Liver (tissue), 3 donors: Measurements from ENCODE around the gene PPP2R5C.

Experiments used
- EGR1 ChIP-seq, 2 donors: IDR thresholded peaks; 2 replicates each; pipeline ENCODE4 v1.6.1; 2016 to 2018; ENCODE audit warnings: antibody characterized with exemption in 2 of 2, low read depth in 2 of 2
- GABPA ChIP-seq, 2 donors: IDR thresholded peaks in 1 of 2; conservative IDR thresholded peaks in 1 of 2; 2 replicates each; pipeline ENCODE4 v1.6.1; 2016; ENCODE audit warnings: antibody characterized with exemption in 2 of 2, mild to moderate bottlenecking in 1 of 2, moderate library complexity in 1 of 2
- RAD21 ChIP-seq, 2 donors: IDR thresholded peaks; 2 replicates each; pipeline ENCODE4 v1.6.1; 2016; ENCODE audit warnings: antibody characterized with exemption in 2 of 2, mild to moderate bottlenecking in 2 of 2
- TAF1 ChIP-seq: conservative IDR thresholded peaks from 2 replicates; pipeline ENCODE4 v1.6.1; 2016; ENCODE audit warnings: antibody characterized with exemption, mild to moderate bottlenecking
- YY1 ChIP-seq: IDR thresholded peaks from 2 replicates; pipeline ENCODE4 v1.6.1; 2016; ENCODE audit warnings: antibody characterized with exemption, mild to moderate bottlenecking
- TF ChIP-seq, protein P1 (sequence below): IDR thresholded peaks from 2 replicates; pipeline ENCODE4 v1.6.1; 2016; ENCODE audit warnings: antibody characterized with exemption, mild to moderate bottlenecking
- TF ChIP-seq, protein P2 (sequence below): fragments of 150-350 bp; IDR thresholded peaks from 2 replicates; pipeline ENCODE4 v1.5.1; 2017; ENCODE audit warnings: improper control_type of control experiment, low read depth, low read length; ENCODE audit not compliant: missing input control
- TF ChIP-seq, protein P3 (sequence below): IDR thresholded peaks from 2 replicates; pipeline ENCODE4 v1.6.1; 2016; ENCODE audit warnings: antibody characterized with exemption
- TF ChIP-seq, protein P4 (sequence below): IDR thresholded peaks from 2 replicates; pipeline ENCODE4 v1.6.1; 2016; ENCODE audit warnings: antibody characterized with exemption
- donor health status: healthy.
- donor health status: healthy.

DNA sequence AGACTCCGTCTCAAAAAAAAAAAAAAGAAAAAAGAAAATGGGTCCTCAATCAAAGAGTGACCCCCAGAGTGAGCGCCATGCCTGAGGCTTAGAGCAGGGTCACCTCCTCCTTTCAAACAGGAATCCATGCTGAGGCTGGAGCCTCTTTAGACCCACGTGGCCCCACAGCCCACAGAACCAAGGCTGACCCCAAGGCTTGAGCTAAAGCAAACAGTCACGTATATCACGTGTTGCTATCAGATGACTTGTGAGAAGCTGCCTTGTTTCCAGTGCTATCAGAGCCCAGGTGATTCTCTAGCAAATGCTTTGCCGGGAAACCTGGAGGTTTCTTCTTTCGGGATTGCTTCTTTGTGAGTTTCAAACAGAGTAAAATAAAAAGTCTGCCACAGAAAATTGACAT lies 171.2 kb downstream of the PPP2R5C start:
- TF ChIP-seq, protein P1, sequence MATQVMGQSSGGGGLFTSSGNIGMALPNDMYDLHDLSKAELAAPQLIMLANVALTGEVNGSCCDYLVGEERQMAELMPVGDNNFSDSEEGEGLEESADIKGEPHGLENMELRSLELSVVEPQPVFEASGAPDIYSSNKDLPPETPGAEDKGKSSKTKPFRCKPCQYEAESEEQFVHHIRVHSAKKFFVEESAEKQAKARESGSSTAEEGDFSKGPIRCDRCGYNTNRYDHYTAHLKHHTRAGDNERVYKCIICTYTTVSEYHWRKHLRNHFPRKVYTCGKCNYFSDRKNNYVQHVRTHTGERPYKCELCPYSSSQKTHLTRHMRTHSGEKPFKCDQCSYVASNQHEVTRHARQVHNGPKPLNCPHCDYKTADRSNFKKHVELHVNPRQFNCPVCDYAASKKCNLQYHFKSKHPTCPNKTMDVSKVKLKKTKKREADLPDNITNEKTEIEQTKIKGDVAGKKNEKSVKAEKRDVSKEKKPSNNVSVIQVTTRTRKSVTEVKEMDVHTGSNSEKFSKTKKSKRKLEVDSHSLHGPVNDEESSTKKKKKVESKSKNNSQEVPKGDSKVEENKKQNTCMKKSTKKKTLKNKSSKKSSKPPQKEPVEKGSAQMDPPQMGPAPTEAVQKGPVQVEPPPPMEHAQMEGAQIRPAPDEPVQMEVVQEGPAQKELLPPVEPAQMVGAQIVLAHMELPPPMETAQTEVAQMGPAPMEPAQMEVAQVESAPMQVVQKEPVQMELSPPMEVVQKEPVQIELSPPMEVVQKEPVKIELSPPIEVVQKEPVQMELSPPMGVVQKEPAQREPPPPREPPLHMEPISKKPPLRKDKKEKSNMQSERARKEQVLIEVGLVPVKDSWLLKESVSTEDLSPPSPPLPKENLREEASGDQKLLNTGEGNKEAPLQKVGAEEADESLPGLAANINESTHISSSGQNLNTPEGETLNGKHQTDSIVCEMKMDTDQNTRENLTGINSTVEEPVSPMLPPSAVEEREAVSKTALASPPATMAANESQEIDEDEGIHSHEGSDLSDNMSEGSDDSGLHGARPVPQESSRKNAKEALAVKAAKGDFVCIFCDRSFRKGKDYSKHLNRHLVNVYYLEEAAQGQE = no peak
- TF ChIP-seq, protein P2, sequence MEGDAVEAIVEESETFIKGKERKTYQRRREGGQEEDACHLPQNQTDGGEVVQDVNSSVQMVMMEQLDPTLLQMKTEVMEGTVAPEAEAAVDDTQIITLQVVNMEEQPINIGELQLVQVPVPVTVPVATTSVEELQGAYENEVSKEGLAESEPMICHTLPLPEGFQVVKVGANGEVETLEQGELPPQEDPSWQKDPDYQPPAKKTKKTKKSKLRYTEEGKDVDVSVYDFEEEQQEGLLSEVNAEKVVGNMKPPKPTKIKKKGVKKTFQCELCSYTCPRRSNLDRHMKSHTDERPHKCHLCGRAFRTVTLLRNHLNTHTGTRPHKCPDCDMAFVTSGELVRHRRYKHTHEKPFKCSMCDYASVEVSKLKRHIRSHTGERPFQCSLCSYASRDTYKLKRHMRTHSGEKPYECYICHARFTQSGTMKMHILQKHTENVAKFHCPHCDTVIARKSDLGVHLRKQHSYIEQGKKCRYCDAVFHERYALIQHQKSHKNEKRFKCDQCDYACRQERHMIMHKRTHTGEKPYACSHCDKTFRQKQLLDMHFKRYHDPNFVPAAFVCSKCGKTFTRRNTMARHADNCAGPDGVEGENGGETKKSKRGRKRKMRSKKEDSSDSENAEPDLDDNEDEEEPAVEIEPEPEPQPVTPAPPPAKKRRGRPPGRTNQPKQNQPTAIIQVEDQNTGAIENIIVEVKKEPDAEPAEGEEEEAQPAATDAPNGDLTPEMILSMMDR = no peak
- TF ChIP-seq YY1 (no peak), TAF1 (no peak), EGR1 (IDR thresholded peaks at IDR 0.05; ENCODE audit: low read depth in 2 of 2) (no peak), GABPA (IDR thresholded peaks at IDR 0.05 in 1 of 2, conservative IDR thresholded peaks at IDR 0.05 in 1 of 2) (no peak), RAD21 (IDR thresholded peaks at IDR 0.05) (no peak)
- TF ChIP-seq, protein P3, sequence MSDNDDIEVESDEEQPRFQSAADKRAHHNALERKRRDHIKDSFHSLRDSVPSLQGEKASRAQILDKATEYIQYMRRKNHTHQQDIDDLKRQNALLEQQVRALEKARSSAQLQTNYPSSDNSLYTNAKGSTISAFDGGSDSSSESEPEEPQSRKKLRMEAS = no peak
- TF ChIP-seq, protein P4, sequence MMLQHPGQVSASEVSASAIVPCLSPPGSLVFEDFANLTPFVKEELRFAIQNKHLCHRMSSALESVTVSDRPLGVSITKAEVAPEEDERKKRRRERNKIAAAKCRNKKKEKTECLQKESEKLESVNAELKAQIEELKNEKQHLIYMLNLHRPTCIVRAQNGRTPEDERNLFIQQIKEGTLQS = no peak
